ENCODE data around the gene ZNF740.
"Not testable (repeated sequence)": the region's sequence is repeated elsewhere in the genome, so short reads cannot be mapped to it uniquely, and the experiment has no call there.

ZNF740 gene

DNA sequence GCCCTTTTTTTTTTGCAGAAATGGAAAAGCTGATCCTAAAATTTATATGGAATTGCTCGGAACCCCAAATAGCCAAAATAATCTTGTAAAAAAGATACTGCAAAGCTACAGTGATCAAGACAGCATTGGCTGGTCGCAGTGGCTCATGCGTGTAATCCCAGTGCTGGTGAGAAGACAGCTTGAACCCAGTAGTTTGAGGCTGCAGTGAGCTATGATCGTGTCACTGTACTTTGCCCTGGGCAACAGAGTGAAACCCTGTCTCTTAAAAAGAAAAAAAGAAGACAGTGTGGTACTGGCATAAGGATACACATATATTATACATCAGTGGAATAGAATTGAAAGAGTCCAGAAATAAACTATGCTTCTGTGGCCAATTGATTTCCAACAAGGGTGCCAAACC is 21.1 kb downstream of the ZNF740 start:
- no peak for DNase-seq (ENCODE audit: extremely low read depth, insufficient read length)
- H3K4me3 ChIP-seq (replicated peaks; ENCODE audit: low read depth, low read length), result peak overlapping the region; percentile 37
- H3K36me3 ChIP-seq (ENCODE audit: control insufficient read depth, insufficient read depth, low read length), result peaks cover 20% of the 10 kb centered on the region
- TF ChIP-seq, protein P1, sequence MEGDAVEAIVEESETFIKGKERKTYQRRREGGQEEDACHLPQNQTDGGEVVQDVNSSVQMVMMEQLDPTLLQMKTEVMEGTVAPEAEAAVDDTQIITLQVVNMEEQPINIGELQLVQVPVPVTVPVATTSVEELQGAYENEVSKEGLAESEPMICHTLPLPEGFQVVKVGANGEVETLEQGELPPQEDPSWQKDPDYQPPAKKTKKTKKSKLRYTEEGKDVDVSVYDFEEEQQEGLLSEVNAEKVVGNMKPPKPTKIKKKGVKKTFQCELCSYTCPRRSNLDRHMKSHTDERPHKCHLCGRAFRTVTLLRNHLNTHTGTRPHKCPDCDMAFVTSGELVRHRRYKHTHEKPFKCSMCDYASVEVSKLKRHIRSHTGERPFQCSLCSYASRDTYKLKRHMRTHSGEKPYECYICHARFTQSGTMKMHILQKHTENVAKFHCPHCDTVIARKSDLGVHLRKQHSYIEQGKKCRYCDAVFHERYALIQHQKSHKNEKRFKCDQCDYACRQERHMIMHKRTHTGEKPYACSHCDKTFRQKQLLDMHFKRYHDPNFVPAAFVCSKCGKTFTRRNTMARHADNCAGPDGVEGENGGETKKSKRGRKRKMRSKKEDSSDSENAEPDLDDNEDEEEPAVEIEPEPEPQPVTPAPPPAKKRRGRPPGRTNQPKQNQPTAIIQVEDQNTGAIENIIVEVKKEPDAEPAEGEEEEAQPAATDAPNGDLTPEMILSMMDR (IDR thresholded peaks at IDR 0.05; ENCODE audit: insufficient read depth, low read length, poor library complexity, severe bottlenecking), result no peak
- no peaks in the 10 kb centered on the region for H3K27me3 ChIP-seq (replicated peaks; ENCODE audit: control insufficient read depth, insufficient read depth, low read length)

DNA sequence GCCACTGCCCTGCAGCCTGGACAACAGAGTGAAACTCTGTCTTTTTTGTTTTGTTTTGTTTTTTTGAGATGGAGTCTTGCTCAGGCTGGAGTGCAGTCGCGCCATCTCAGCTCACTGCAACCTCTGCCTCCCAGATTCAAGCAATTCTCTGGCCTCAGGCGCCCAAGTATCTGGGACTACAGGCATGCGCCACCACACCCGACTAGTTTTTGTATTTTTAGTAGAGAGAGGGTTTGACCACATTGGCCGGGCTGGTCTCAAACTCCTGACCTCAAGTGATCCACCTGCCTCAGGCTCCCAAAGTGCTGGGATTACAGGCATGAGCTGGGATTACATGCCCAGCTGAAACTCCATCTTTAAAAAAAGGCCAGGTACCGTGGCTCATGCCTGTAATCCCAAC is 21.8 kb downstream of the ZNF740 start:
- H3K27me3 ChIP-seq (replicated peaks; ENCODE audit: control insufficient read depth, insufficient read depth, low read length); DNase-seq (ENCODE audit: extremely low read depth, insufficient read length): not testable (repeated sequence)
- H3K4me3 ChIP-seq (replicated peaks; ENCODE audit: low read depth, low read length), result peak overlapping the region; percentile 34
- H3K36me3 ChIP-seq (ENCODE audit: control insufficient read depth, insufficient read depth, low read length), result peaks cover 13% of the 10 kb centered on the region

DNA sequence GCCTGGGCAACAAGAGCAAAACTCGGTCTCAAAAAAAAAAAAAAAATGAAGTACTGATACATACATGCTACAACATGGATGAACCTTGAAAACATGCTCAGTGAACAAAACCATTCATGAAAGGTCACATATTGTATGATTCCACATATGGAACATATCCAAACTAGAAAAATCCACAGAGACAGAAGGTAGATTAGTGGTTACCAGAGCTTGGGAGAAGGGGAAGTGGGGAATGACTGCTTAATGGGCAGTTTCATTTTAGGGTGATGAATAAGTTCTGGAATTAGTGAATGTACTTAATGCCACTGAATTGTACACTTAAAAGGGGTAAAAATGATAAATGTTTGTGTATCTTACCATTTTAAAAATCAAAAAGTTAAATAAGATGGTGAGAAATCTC is 23.8 kb downstream of the ZNF740 start:
- TF ChIP-seq, protein P1 (IDR thresholded peaks at IDR 0.05; ENCODE audit: insufficient read depth, low read length, poor library complexity, severe bottlenecking), result no peak
- Histone ChIP-seq H3K36me3 (ENCODE audit: control insufficient read depth, insufficient read depth, low read length) (no peaks in the 10 kb centered on the region), H3K4me3 (replicated peaks; ENCODE audit: low read depth, low read length) (peak overlapping the region; percentile 97), H3K27me3 (replicated peaks; ENCODE audit: control insufficient read depth, insufficient read depth, low read length) (no peaks in the 10 kb centered on the region)
- no peak for DNase-seq (ENCODE audit: extremely low read depth, insufficient read length)

DNA sequence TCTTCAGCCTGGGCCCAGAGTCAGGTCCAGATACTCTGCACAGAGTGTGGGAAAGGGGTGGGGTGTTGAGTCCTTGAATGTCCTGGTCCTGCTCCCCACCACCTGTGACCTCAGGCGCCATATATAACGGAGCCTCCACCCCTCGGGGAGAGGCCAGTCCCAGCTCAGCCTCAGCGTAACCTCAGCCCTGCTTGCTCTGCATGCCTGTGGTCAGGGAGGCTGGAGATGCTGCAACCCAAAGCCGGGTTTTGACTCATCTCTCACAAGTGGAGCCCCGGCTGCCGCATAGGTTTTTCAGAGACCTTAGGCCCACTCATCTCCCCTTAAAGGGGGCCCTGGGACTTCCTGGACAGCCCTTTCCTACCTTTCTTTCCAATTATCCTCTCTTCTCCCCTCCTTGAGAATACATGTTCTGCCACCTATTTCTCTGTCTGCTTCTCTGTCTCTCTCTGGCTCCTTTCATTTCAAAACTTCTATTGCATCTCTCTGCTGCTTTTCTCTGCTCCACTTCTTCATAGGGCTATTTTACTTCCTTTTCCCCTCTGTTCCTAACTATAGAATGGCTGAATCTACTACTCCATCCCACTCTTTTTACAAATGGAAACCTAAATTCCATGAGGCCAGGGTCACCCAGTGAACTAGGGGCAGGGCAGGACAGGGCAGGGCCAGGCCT is 25.4 kb downstream of the ZNF740 start:
- TF ChIP-seq, protein P1 (IDR thresholded peaks at IDR 0.05; ENCODE audit: insufficient read depth, low read length, poor library complexity, severe bottlenecking), result no peak
- H3K4me3 ChIP-seq (replicated peaks; ENCODE audit: low read depth, low read length), result peak overlapping the region; percentile 97
- DNase-seq (ENCODE audit: extremely low read depth, insufficient read length), result peak; percentile 84

DNA sequence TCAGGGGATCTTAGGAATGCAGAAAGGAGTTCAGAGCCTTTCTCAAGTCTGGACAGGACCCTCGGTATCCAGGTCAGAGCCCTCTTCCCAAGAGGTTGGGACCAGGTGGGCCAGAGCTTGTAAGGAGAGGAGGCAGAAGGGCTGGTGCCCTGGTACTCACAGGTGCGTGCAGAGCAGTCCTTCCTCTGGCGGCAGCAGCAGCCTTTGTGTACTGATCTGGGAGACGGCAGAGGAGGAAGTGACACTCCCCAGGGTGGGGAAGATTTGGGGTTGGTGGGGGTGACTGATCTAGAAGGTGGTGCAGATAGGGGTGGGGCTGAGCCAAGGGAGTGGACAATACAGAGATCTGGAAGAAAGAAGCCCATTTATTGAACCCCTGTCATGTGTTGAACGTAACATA is 26.5 kb downstream of the ZNF740 start, which contains the start of gene ITGB7:
TSS of gene ITGB7 (minus strand) at position 210 of the 400 bp plus-strand sequence. CDS start 6,808 bp downstream, outside the sequence.
- DNase-seq (ENCODE audit: extremely low read depth, insufficient read length), result peak; percentile 69
- TF ChIP-seq, protein P1 (IDR thresholded peaks at IDR 0.05; ENCODE audit: insufficient read depth, low read length, poor library complexity, severe bottlenecking), result no peak
- Histone ChIP-seq H3K4me3 (replicated peaks; ENCODE audit: low read depth, low read length) (peak within 1 kb of the TSS; percentile 97), H3K27me3 (replicated peaks; ENCODE audit: control insufficient read depth, insufficient read depth, low read length) (no peaks in the 10 kb centered on the region), H3K36me3 (ENCODE audit: control insufficient read depth, insufficient read depth, low read length) (peaks cover 5% of the 10 kb centered on the region; the same call in 1 of the 2 replicates)

More for the DNA sequence above, 25.4 kb downstream of the ZNF740 start:
- no peaks in the 10 kb centered on the region for H3K27me3 ChIP-seq (replicated peaks; ENCODE audit: control insufficient read depth, insufficient read depth, low read length)
- H3K36me3 ChIP-seq (ENCODE audit: control insufficient read depth, insufficient read depth, low read length), result no peaks in the 10 kb centered on the region

DNA sequence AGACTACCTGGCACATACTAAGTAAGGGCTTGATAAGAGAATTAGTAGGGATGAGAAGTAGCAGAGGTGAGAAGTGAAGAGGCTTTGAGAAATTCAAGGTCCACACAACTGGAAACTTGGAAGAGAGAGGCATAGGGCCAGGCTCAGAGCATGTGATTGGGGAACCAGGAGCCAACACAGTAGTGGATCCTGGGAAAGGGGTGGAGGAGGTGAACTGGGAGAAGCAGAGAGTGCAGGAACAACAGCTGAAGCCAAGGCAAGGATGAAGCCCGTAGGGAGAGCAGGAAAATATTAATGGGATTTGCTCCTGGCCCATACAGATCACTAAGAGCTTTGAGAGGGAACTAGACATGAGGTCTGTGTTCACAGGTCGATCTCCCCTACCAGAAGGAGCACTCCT is 27.9 kb downstream of the ZNF740 start:
- no peak overlapping the region for H3K4me3 ChIP-seq (replicated peaks; ENCODE audit: low read depth, low read length)
- peaks cover 5% of the 10 kb centered on the region; the same call in 1 of the 2 replicates for H3K36me3 ChIP-seq (ENCODE audit: control insufficient read depth, insufficient read depth, low read length)
- DNase-seq (ENCODE audit: extremely low read depth, insufficient read length), result no peak
- TF ChIP-seq, protein P1 (IDR thresholded peaks at IDR 0.05; ENCODE audit: insufficient read depth, low read length, poor library complexity, severe bottlenecking), result no peak
- no peaks in the 10 kb centered on the region for H3K27me3 ChIP-seq (replicated peaks; ENCODE audit: control insufficient read depth, insufficient read depth, low read length)

Measured in GM06990 (cell line).